Stomach (tissue), 9 donors: ENCODE measurements around the gene PTPN4. TPM values are rescaled to one million over a fixed set of nuclear protein-coding genes. Genes with fewer than 3 reads are reported as not detected.

ENCODE experiments used
- DNase-seq, 2 donors: peaks; one replicate each; pipeline versions ENCODE4 v3.0.0 to v3.0.0-alpha.2; 2013 to 2019
- H3K27ac ChIP-seq, 5 donors: fragments of 200-600 bp in 4 of 5; sonication (generic) in 4 of 5; one replicate each; pipeline ENCODE4 v1.5.1; 2013 to 2019; ENCODE audit warnings: mild to moderate bottlenecking in 1 of 5, moderate library complexity in 1 of 5
- H3K27me3 ChIP-seq, 3 donors: fragments of 200-600 bp; sonication (generic); one replicate each; pipeline ENCODE4 v1.5.1; 2017 to 2019; ENCODE audit warnings: mixed run types in 1 of 3
- H3K36me3 ChIP-seq, 4 donors: fragments of 200-600 bp; sonication (generic); 1 replicate in 3 of 4; 2 replicates in 1 of 4; pipeline ENCODE4 v1.5.1; 2016 to 2019
- H3K4me1 ChIP-seq, 4 donors: fragments of 200-600 bp; sonication (generic); one replicate each; pipeline ENCODE4 v1.5.1; 2016 to 2019
- H3K4me3 ChIP-seq, 4 donors: fragments of 200-600 bp; sonication (generic) in 3 of 4; one replicate each; pipeline ENCODE4 v1.5.1; 2016 to 2019; ENCODE audit warnings: mild to moderate bottlenecking in 1 of 4
- H3K9me3 ChIP-seq, 4 donors: fragments of 200-600 bp; sonication (generic); one replicate each; pipeline ENCODE4 v1.5.1; 2016 to 2019
- CTCF ChIP-seq, 7 experiments: fragments of 450-650 bp in 4 of 7; fragments of 200-600 bp in 3 of 7; sonication (generic) in 3 of 7; IDR thresholded peaks; one replicate each; pipeline ENCODE4 v1.5.1; 2016 to 2019; ENCODE audit warnings: antibody characterized with exemption in 7 of 7, control low read depth in 2 of 7, mild to moderate bottlenecking in 1 of 7
- EP300 ChIP-seq: sonication (generic); formaldehyde crosslinking; IDR thresholded peaks from one replicate; pipeline ENCODE4 v1.6.1; 2017; ENCODE audit warnings: antibody characterized with exemption
- POLR2A ChIP-seq, 4 donors: fragments of 450-650 bp; IDR thresholded peaks; one replicate each; pipeline ENCODE4 v1.6.1; 2016; ENCODE audit warnings: antibody characterized with exemption in 4 of 4, control low read depth in 2 of 4, mild to moderate bottlenecking in 1 of 4, moderate library complexity in 1 of 4
- POLR2AphosphoS5 ChIP-seq, 3 donors: sonication (generic); formaldehyde crosslinking; IDR thresholded peaks; one replicate each; pipeline ENCODE4 v1.6.1; 2016; ENCODE audit warnings: antibody characterized with exemption in 3 of 3
- WGBS, 5 donors: extraction: QIAGEN DNeasy Blood & Tissue Kit in 3 of 5; methylation state at CpG; one replicate each; pipeline versions ENCODE4 v1.1.5 to v1.1.7; 2013 to 2018; 5-methylcytosine and 5-hydroxymethylcytosine counted together
- intact Hi-C: fragments of 100-400 bp; cut with DNase I; formaldehyde crosslinking; loops from one replicate; pipeline ENCODE4 v1.15.1; 2023; ENCODE audit warnings: low total_unique reads
- polyA plus RNA-seq, 3 donors: library from polyadenylated mRNA; stranded (reverse); fragments of 200-250 nt; gene quantifications; one replicate each; pipeline ENCODE4 v1.2.3, GENCODE V29; 2013
- total RNA-seq, 5 donors: library from RNA; depleted of rRNA; stranded (reverse); fragments of >200 nt; gene quantifications; one replicate each; pipeline versions ENCODE4 v1.1.0 to v1.2.3, GENCODE V29; 2014 to 2016
- donor health status: healthy with polysubstance abuse.
- donor health status: Bipolar disorder and iron deficiency.
- donor health status: healthy.

The PTPN4 gene
- total and polyA plus RNA-seq, 8 donors = 2.9 to 450 (median 18.8) TPM

DNA sequence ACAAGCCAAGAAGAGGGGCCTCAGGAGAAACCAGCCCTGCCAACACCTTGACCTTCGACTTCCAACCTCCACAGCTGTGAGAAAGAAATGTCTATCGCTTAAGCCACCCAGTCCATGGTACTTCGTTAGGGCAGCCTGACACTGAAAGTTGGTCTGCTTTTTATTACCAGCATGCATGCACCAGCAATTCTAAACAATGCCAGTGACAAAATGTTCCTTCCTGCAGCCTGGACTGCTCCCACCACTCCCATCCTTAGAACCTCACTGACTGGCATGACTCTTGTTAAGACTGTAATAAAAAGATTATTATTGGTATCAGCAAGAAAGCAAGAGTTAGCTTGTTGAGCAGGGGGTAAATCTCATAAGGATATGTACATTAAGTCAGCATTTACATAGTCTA is 47.2 kb upstream of the PTPN4 start:
- Histone ChIP-seq H3K4me1 (peaks cover 0 to 3% (median 0%) of the 10 kb centered on the region in 4 donors), H3K9me3 (no peaks in the 10 kb centered on the region), H3K36me3 (no peaks in the 10 kb centered on the region), H3K4me3 (no peak overlapping the region), H3K27me3 (peaks cover 0 to 13% (median 0%) of the 10 kb centered on the region in 3 donors), H3K27ac (no peak overlapping the region)
- DNase-seq = no peak
- WGBS, 5 donors = 84 to 96% (median 87%) methylated on average over 3 of the region's 3 CpGs
- intact Hi-C loops = no loop called here
- TF ChIP-seq CTCF (IDR thresholded peaks at IDR 0.05) (no peak), POLR2A (IDR thresholded peaks at IDR 0.05) (no peak), EP300 (no peak), POLR2AphosphoS5 (IDR thresholded peaks at IDR 0.05) (no peak)

DNA sequence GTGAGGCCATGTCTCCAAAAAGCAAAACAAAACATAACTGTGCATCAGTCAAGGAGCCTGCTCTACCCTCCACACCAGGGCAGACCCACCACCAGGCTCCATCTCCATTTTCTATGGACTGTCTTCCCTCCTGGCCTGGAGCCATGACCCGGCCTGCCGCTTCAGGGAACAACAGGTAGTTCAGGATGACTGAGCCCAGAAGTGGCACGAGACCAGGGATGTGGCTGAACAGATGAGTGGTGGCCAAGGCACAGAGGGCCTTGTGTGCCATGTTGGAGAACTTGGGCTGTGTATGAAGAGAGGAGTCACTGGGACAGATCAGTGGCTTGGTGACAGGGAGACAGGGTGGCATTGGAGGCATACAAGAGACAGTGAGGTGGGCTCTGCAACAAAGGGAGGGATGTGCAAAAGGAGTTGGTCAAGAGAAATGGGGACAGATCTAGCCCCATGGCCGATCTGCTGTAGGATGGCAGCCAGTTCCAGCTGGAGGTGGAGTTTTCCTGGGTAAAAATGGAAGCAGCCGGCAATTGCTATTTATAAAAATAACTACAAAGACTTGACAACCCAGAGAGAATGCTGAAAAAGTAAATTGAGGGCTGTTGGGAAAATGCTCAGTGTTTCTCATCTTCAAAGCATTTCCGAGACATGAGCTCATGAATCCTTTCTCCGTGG is 45.8 kb upstream of the PTPN4 start:
- no peak for TF ChIP-seq EP300
- TF ChIP-seq POLR2A (IDR thresholded peaks at IDR 0.05) = no peak
- no peak for TF ChIP-seq CTCF (IDR thresholded peaks at IDR 0.05)
- TF ChIP-seq POLR2AphosphoS5 (IDR thresholded peaks at IDR 0.05) = no peak
- DNase-seq = no peak
- 70 to 87% (median 80%) methylated on average over 7 of the region's 7 CpGs for WGBS, 5 donors
- intact Hi-C loops = no loop called here
- no peak overlapping the region for H3K4me3 ChIP-seq
- peaks cover 0 to 13% (median 0%) of the 10 kb centered on the region in 3 donors for H3K27me3 ChIP-seq
- H3K4me1 ChIP-seq = peaks cover 0 to 3% (median 0%) of the 10 kb centered on the region in 4 donors
- no peaks in the 10 kb centered on the region for H3K36me3 ChIP-seq
- H3K27ac ChIP-seq = no peak overlapping the region
- no peaks in the 10 kb centered on the region for H3K9me3 ChIP-seq

DNA sequence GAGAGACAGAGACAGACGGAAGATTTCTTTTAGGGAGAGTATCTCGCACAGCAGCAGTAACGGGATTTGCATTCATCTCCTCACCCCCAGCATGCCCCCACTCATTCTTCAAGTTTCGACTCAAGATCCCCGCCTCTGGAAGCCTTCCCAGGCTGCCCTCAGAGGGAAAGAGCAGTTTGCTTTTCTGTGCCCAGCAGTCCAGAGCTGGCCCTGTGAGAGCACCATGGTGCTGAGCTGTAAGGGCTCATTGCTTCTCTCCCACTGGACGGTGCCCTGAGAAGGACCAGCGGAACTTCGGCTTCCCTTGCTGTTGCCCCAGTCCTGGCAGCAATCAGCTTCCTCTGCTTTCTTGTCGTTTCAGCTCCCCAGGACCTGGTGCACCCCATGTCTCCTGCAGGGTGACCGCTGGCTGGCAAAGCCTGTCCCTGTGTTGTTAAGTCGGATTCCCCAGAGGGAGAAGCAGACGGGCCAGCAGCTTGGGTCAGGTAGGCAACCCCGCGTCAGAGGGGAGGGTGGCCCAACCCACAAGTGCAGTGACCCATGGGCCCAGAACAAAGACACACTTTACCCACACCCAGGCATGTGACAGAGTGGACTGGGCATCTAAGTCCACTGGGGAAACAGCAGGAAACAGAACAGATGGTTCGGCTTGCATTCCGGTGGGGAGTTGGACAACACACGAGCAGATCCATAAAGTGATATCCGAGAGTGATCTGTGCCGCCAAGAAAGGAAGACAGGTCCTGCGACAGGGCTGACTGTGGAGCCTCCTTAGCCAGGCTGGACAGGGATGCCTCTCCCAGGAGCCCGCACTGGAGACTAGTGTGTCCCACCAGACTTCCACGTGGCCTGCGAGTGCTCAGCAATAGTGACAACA is 44.1 kb upstream of the PTPN4 start:
- peaks cover 0 to 3% (median 0%) of the 10 kb centered on the region in 4 donors for H3K4me1 ChIP-seq
- peaks cover 0 to 13% (median 0%) of the 10 kb centered on the region in 3 donors for H3K27me3 ChIP-seq
- 83 to 89% (median 87%) methylated on average over 22 to 23 of the region's 23 CpGs for WGBS, 5 donors
- TF ChIP-seq POLR2AphosphoS5 (IDR thresholded peaks at IDR 0.05) (no peak), POLR2A (IDR thresholded peaks at IDR 0.05) (no peak), CTCF (IDR thresholded peaks at IDR 0.05) (no peak), EP300 (no peak)
- no peak for DNase-seq
- no peak overlapping the region for H3K4me3 ChIP-seq
- H3K9me3 ChIP-seq = no peaks in the 10 kb centered on the region
- intact Hi-C loops = no loop called here
- H3K27ac ChIP-seq = no peak overlapping the region
- H3K36me3 ChIP-seq = no peaks in the 10 kb centered on the region

GRCh38 chr2:119716284-119716672 is 43.4 kb upstream of the PTPN4 start:
- 74 to 88% (median 86%) methylated on average over 6 of the region's 6 CpGs for WGBS, 5 donors
- Histone ChIP-seq H3K36me3 (no peaks in the 10 kb centered on the region), H3K27me3 (peaks cover 0 to 13% (median 0%) of the 10 kb centered on the region in 3 donors), H3K4me1 (peaks cover 0 to 3% (median 0%) of the 10 kb centered on the region in 4 donors), H3K4me3 (no peak overlapping the region), H3K9me3 (no peaks in the 10 kb centered on the region), H3K27ac (no peak overlapping the region)
- intact Hi-C loops = no loop called here
- no peak for TF ChIP-seq CTCF (IDR thresholded peaks at IDR 0.05)
- no peak for TF ChIP-seq EP300
- no peak for TF ChIP-seq POLR2A (IDR thresholded peaks at IDR 0.05)
- TF ChIP-seq POLR2AphosphoS5 (IDR thresholded peaks at IDR 0.05) = no peak
- no peak for DNase-seq
